SJCRH30 (cell line): Measurements from ENCODE around the gene PIGK. TPM values are rescaled to one million over a fixed set of nuclear protein-coding genes. Genes with fewer than 3 reads are reported as not detected.
"Not testable (repeated sequence)": the region's sequence is repeated elsewhere in the genome, so short reads cannot be mapped to it uniquely, and the experiment has no call there.

ENCODE experiments used
- DNase-seq, 2 experiments: peaks; one replicate each; pipeline ENCODE4 v3.0.0-alpha.2; 2015 to 2020
- H3K27ac ChIP-seq: fragments of 250-450 bp; sonication (Bioruptor Pico); 2 replicates; pipeline ENCODE4 v1.5.1; 2020; ENCODE audit warnings: mild to moderate bottlenecking, moderate library complexity
- H3K27me3 ChIP-seq: fragments of 250-450 bp; sonication (Bioruptor Pico); 2 replicates; pipeline ENCODE4 v1.5.1; 2020; ENCODE audit warnings: mild to moderate bottlenecking, moderate library complexity
- H3K36me3 ChIP-seq: fragments of 250-450 bp; sonication (Bioruptor Pico); 2 replicates; pipeline ENCODE4 v1.5.1; 2020; ENCODE audit warnings: mild to moderate bottlenecking, moderate library complexity
- H3K4me1 ChIP-seq: fragments of 250-450 bp; sonication (Bioruptor Pico); 2 replicates; pipeline ENCODE4 v1.5.1; 2020; ENCODE audit warnings: mild to moderate bottlenecking, moderate library complexity
- H3K4me3 ChIP-seq: fragments of 250-450 bp; sonication (Bioruptor Pico); 2 replicates; pipeline ENCODE4 v1.5.1; 2020; ENCODE audit warnings: mild to moderate bottlenecking, moderate library complexity
- H3K9me3 ChIP-seq: fragments of 250-450 bp; sonication (Bioruptor Pico); replicated peaks from 2 replicates; pipeline ENCODE4 v1.5.1; 2020; ENCODE audit warnings: mild to moderate bottlenecking, moderate library complexity
- total RNA-seq: library from RNA; depleted of rRNA; stranded (reverse); fragments of >200 nt; shearing (Covaris generic); gene quantifications from 2 replicates; pipeline ENCODE4 v1.2.3, GENCODE V29; 2014

Gene PIGK
- total RNA-seq, 1 experiment from 2014 or later = 40.7 TPM

DNA sequence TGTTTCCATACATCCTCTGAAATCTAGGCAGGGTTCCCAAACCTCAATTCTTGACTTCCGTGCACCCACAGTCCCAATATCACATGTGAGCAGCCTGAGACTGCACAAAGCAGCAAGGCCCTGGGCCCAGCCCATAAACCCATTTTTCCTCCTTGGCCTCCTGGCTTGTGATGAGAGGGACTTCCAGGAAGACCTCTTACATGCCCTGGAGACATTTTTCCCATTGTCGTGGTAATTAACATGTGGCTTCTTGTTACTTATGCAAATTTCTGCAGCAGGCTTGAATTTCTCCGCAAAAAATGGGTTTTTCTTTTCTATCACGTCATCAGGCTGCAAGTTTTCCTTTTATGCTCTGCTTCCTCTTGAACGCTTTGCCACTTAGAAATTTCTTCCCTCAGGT, 3.3 kb upstream of the PIGK start:
- Histone ChIP-seq H3K27ac (no peak overlapping the region), H3K4me1 (no peaks in the 10 kb centered on the region)

DNA sequence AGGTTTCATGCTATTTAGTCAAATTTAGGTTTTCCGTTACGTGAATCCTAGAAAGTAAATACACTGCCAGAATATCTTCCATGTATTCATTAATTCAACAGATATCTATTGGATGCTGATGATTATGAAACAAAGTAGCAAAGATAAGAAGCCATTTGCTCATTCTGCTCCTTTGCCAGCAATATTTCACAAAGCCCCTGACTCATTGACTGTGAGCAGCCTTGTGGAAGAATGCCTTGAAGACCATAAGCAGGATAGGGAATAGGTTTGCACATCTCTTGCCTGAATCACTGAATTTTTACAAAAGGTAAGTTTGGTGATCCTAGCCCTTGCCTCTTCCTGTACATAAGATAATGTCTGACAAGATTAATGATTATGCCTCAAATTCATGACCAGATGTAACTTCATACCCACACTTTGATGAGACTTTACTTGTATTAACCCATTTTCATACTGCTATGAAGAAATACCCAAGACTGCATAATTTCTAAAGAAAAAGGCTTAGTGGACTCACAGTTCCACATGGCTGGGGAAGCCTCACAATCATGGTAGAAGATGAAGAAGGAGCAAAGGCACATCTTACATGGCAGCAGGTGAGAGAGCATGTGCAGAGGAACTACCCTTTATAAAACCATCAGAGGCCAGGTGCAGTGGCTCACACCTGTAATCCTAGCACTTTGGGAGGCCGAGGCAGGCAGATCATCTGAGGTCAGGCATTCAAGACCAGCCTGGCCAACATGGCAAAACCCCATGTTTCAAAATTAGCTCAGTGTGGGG, 1.6 kb upstream of the PIGK start:
- Histone ChIP-seq H3K9me3 (no peaks in the 10 kb centered on the region; the same call in 1 of the 2 replicates), H3K27ac (no peak overlapping the region), H3K4me3 (no peak overlapping the region; the same call in 1 of the 2 replicates), H3K4me1 (no peaks in the 10 kb centered on the region), H3K27me3 (no peaks in the 10 kb centered on the region), H3K36me3 (peaks cover 11% of the 10 kb centered on the region)
- DNase-seq = no peak

More for the DNA sequence above, 3.3 kb upstream of the PIGK start:
- H3K27me3 ChIP-seq = no peaks in the 10 kb centered on the region
- DNase-seq = no peak
- no peak overlapping the region for H3K4me3 ChIP-seq
- H3K9me3 ChIP-seq = no peaks in the 10 kb centered on the region; the same call in 1 of the 2 replicates
- peaks cover 11% of the 10 kb centered on the region for H3K36me3 ChIP-seq

- no peak for DNase-seq
- peak overlapping the region; percentile 85 for H3K4me3 ChIP-seq
- peak overlapping the region; percentile 74 for H3K27ac ChIP-seq
- H3K4me1 ChIP-seq = no peaks in the 10 kb centered on the region
- H3K9me3 ChIP-seq = no peaks in the 10 kb centered on the region; the same call in 1 of the 2 replicates
- peaks cover 10% of the 10 kb centered on the region for H3K36me3 ChIP-seq
- H3K27me3 ChIP-seq = no peaks in the 10 kb centered on the region
Observed at GRCh38 chr1:77218477-77219165, 609 bp downstream of the PIGK start.

GRCh38 chr1:77204043-77204442, 15.2 kb downstream of the PIGK start:
- not testable (repeated sequence) for H3K9me3 ChIP-seq, H3K27me3 ChIP-seq, H3K4me1 ChIP-seq, H3K27ac ChIP-seq, H3K4me3 ChIP-seq, H3K36me3 ChIP-seq, DNase-seq

- Histone ChIP-seq H3K27ac (no peak overlapping the region), H3K9me3 (no peaks in the 10 kb centered on the region), H3K27me3 (no peaks in the 10 kb centered on the region), H3K4me3 (no peak overlapping the region), H3K4me1 (0 out of 2 replicates have a peak, but pooled peaks cover 2% of the 10 kb centered on the region), H3K36me3 (no peaks in the 10 kb centered on the region)
- no peak for DNase-seq
Observed at GRCh38 chr1:77202751-77203150, 16.5 kb downstream of the PIGK start.

- Histone ChIP-seq H3K4me1 (0 out of 2 replicates have a peak, but pooled peaks cover 2% of the 10 kb centered on the region), H3K27me3 (no peaks in the 10 kb centered on the region), H3K27ac (no peak overlapping the region)
Observed at GRCh38 chr1:77200806-77201205, 18.4 kb downstream of the PIGK start.

GRCh38 chr1:77200293-77200692, 18.9 kb downstream of the PIGK start:
- Histone ChIP-seq H3K36me3 (no peaks in the 10 kb centered on the region), H3K27ac (no peak overlapping the region), H3K4me3 (no peak overlapping the region), H3K4me1 (0 out of 2 replicates have a peak, but pooled peaks cover 2% of the 10 kb centered on the region), H3K27me3 (no peaks in the 10 kb centered on the region), H3K9me3 (no peaks in the 10 kb centered on the region)
- no peak for DNase-seq

More at GRCh38 chr1:77200806-77201205, 18.4 kb downstream of the PIGK start:
- Histone ChIP-seq H3K4me3 (no peak overlapping the region), H3K9me3 (no peaks in the 10 kb centered on the region), H3K36me3 (no peaks in the 10 kb centered on the region)
- no peak for DNase-seq

- H3K27ac ChIP-seq = no peak overlapping the region
- no peak for DNase-seq
- no peaks in the 10 kb centered on the region for H3K27me3 ChIP-seq
- H3K9me3 ChIP-seq = no peaks in the 10 kb centered on the region
- no peaks in the 10 kb centered on the region for H3K4me1 ChIP-seq
- H3K4me3 ChIP-seq = no peak overlapping the region
- H3K36me3 ChIP-seq = no peaks in the 10 kb centered on the region
Observed at GRCh38 chr1:77197351-77197750, 21.9 kb downstream of the PIGK start.

DNA sequence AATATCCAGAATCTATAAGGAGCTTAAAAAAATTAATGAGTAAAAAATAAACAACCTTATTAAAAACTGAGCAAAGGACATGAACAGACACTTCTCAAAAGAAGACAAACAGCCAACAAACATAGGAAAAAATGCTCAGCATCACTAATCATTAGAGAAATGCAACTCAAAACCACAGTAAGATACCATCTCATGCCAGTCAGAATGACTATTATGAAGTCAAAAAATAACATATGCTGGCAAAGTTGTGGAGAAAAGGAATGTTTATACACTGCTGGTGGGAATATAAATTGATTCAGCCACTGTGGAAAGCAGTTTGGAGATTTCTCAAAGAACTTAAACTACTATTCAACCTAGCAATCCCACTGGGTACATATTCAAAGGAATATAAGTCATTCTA, 25.3 kb downstream of the PIGK start:
- H3K27ac ChIP-seq = no peak overlapping the region
- no peaks in the 10 kb centered on the region; the same call in 1 of the 2 replicates for H3K36me3 ChIP-seq
- no peak for DNase-seq
- no peaks in the 10 kb centered on the region for H3K9me3 ChIP-seq
- no peaks in the 10 kb centered on the region for H3K27me3 ChIP-seq
- H3K4me1 ChIP-seq = no peaks in the 10 kb centered on the region
- H3K4me3 ChIP-seq = no peak overlapping the region

GRCh38 chr1:77188770-77189169, 30.5 kb downstream of the PIGK start:
- H3K4me3 ChIP-seq = no peak overlapping the region
- no peaks in the 10 kb centered on the region; the same call in 1 of the 2 replicates for H3K36me3 ChIP-seq
- H3K4me1 ChIP-seq = no peaks in the 10 kb centered on the region
- H3K27ac ChIP-seq = no peak overlapping the region
- no peaks in the 10 kb centered on the region for H3K9me3 ChIP-seq
- DNase-seq = no peak
- H3K27me3 ChIP-seq = no peaks in the 10 kb centered on the region

DNA sequence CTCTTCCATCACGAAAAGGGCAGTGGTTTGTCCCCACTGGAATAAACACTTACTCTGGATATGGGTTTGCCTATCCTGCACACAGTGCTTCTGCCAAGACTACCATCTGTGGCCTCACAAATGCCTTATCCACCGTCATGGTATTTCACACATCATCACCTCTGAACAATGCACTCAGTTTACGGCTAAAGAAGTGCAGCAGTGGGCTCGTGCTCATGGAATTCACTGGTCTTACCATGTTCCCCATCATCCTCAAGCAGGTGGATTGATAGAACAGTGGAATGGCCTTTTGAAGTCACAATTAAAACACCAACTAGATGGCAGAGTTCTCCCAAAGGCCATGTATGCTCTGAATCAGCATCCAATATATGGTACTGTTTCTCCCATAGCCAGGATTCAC, 32.3 kb downstream of the PIGK start:
- not testable (repeated sequence) for H3K27me3 ChIP-seq, H3K27ac ChIP-seq, DNase-seq, H3K4me3 ChIP-seq, H3K9me3 ChIP-seq, H3K4me1 ChIP-seq, H3K36me3 ChIP-seq

GRCh38 chr1:77182083-77182482, 37.1 kb downstream of the PIGK start:
- Histone ChIP-seq H3K27me3 (no peaks in the 10 kb centered on the region), H3K4me1 (no peaks in the 10 kb centered on the region), H3K4me3 (no peak overlapping the region), H3K36me3 (no peaks in the 10 kb centered on the region), H3K27ac (no peak overlapping the region), H3K9me3 (no peaks in the 10 kb centered on the region; the same call in 1 of the 2 replicates)
- DNase-seq = no peak

DNA sequence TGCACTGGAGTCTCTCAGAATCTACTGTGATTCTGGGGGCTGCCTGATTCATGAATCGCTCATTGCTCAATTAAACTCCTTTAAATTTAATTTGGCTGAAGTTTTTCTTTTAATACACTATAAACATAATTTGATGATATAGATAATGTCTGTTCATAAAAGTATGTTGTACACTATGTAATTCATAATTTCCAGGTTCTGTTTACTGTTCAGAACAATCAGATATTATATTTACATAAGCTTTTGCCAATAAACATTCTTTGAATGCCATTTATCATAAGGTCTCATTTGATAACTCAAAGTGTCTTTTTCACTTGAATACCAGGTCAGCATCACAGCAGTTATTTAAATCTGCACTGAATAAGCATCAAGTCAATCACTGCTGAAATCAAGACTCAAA, 39.6 kb downstream of the PIGK start:
- DNase-seq = no peak
- H3K36me3 ChIP-seq = no peaks in the 10 kb centered on the region; the same call in 1 of the 2 replicates
- H3K27me3 ChIP-seq = no peaks in the 10 kb centered on the region
- H3K9me3 ChIP-seq = peaks cover 23% of the 10 kb centered on the region
- H3K27ac ChIP-seq = no peak overlapping the region
- H3K4me3 ChIP-seq = no peak overlapping the region
- no peaks in the 10 kb centered on the region for H3K4me1 ChIP-seq

DNA sequence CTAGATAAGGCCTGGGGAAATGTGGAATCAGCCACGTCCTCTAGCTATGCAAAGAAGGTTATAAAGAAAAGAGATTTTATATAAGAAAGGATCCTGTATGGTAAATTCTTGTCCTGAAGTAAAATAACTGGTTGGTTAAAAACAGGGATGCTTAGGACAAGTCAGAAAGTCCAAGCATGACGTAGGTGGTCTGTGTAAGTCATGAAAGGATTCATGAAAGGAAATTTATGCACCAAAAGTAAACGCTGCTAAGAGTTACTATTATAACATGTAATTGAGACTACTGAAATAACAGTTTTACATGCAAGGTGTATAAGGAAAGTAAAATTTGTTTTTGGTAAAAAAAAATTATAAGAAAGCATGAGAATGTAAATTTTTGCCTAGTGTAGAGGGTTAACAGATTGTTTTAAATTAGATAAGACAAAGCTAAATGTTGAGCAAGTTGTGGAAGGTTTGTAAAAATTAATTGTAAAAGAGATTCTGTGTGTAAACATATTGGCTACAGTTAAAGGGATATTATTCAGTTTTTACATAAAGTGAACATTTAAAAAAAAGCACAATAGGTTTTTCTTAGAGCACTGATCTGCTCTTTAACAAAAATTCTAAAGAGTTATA, 43.9 kb downstream of the PIGK start:
- no peaks in the 10 kb centered on the region for H3K27me3 ChIP-seq
- no peak overlapping the region for H3K27ac ChIP-seq
- DNase-seq = peak; percentile 37 to 45
- peaks cover 32% of the 10 kb centered on the region for H3K9me3 ChIP-seq
- H3K36me3 ChIP-seq = no peaks in the 10 kb centered on the region; the same call in none of the 2 replicates
- no peak overlapping the region for H3K4me3 ChIP-seq
- H3K4me1 ChIP-seq = no peaks in the 10 kb centered on the region

GRCh38 chr1:77170687-77171086, 48.5 kb downstream of the PIGK start:
- Histone ChIP-seq H3K27me3 (no peaks in the 10 kb centered on the region), H3K27ac (no peak overlapping the region), H3K36me3 (peaks cover 3% of the 10 kb centered on the region; the same call in 1 of the 2 replicates), H3K4me3 (no peak overlapping the region), H3K9me3 (peaks cover 19% of the 10 kb centered on the region), H3K4me1 (no peaks in the 10 kb centered on the region)
- no peak for DNase-seq
